ENCODE data around the gene SLC9A9. TPM values are rescaled to one million over a fixed set of nuclear protein-coding genes. Genes with fewer than 3 reads are reported as not detected.

The SLC9A9 gene
- total RNA-seq, 1 experiment from 2014 or later: 7.9 TPM

- DNase-seq (ENCODE audit: low read depth): no peak
These were observed 90.6 kb downstream of the SLC9A9 start for GRCh38 chr3:143757691-143758090.

DNA sequence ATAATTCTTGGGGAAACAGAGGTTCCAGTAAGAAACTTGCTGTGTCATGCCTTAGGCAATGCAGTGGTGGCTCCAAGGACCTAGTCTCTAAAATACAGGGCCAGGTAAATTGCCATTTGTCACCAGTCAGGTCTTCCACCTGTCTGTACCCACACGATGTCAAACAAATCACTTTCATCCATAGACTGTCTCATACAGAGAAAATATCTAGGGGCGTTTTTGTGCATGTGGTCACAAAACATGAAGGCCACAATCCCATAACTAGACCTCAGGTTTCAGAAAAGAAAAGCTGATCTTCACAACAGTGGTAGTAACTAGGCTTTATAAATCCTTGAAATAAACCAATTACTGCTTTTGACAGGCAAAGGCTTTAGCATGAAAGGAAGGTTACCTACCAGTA is 92.3 kb downstream of the SLC9A9 start:
- DNase-seq (ENCODE audit: low read depth): no peak

DNA sequence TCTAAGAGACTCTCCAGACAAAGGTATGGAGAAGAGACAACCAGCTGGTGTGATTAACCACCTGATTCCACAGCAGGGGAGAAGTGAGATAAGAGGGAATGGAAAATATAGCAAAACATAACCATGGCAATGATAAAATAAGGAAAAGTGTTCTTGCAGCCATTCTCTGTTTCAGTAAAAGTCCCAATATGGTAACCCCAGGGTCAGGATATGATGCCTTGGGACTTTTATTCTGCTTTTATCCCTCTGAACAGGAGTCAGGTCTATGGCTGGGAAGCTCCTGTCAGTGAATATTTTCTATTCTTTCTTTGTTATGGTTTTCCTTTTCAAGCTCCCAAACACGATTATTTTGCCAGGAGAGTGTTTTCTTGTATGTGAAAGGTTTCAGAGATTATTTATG is 94.2 kb downstream of the SLC9A9 start:
- DNase-seq (ENCODE audit: low read depth): no peak

GRCh38 chr3:143753456-143753855 is 94.8 kb downstream of the SLC9A9 start:
- DNase-seq (ENCODE audit: low read depth): no peak

DNA sequence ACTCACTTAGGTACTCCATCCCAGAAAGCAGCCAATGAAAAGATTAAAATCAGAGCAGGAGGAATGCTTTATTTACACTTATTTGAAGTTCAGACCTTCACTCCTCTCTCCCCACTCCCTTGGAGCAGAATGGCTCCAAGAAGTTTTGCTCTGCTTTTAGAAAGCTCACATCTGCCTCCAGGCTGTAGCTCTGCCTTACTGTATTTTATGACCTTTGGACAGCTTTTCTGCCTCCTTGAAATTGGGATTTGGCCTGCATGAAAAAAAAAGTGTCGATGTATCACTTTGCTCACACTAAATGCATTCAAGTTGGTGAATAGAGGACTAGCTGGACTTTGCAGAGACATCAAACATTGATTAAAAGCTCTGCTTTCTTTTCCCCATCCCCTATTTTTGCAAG is 95.3 kb downstream of the SLC9A9 start:
- no peak for DNase-seq (ENCODE audit: low read depth)

DNA sequence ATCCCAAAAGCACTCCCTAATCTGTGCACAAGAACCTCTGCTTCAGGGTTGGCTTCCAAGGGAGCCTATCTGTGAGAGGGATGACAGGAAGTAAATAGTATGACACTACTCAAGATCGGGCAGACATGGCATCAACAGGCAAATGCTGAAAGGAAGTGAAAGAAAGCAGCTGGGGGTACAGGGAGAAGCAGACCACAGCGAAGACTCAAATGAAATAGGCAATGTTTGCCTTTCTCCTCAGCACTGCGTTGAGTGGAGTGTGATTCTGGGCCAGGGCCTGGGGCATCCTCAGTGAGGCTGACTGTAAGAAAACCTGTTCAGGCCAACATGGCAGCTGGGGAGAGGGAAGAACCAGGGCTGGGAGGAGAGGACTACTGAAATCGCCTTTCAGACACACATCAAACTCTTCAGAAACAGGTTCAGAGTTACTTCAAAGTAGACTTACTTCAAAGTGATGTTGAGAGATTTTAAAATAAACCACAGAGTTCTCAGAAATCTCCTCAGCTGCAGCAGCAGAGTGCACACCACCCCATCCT is 96.6 kb downstream of the SLC9A9 start:
- DNase-seq (ENCODE audit: low read depth): no peak

- DNase-seq (ENCODE audit: low read depth): no peak
These were observed 97.4 kb downstream of the SLC9A9 start for GRCh38 chr3:143750841-143751240.

DNA sequence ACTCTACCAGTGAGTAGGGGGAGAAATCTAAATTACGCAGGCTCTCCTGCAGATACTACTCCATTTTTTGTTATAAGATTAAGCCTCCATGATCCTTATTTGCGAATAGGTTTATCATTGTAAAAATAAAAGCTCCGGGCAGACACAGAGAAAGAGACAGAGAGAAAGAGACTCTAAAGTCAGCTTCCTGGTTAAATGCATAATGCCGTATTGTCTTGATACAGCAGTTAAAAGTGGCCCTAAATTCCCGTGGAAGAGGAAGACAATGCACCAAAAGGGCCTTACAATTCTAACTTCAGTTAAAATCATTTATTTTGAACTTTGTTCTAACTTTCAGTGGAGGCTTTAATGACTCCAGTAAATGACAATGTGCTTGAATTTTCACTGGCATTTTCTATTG is 98.3 kb downstream of the SLC9A9 start:
- DNase-seq (ENCODE audit: low read depth): no peak

DNA sequence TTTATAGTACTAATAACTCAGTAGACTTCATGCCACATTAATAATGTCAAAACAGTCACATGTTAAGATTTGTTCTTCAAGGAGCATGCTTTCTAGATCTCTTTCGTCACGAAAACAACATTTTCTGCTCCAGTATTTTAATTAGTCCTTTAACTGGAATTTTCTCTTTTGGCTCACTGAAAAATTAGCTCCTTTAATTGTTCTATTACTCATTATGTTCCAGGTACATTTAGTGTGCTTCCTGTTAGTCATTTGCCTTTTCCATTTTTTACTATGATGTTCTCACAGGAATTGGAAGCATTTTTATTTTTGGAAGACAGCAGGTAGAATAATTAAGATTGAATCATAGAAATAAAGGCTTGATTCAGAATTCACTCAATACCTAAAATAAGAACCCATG is 111.2 kb downstream of the SLC9A9 start:
- no peak for DNase-seq (ENCODE audit: low read depth)

- peak; percentile 43 for DNase-seq (ENCODE audit: low read depth)
These were observed 111.9 kb downstream of the SLC9A9 start for GRCh38 chr3:143736205-143736997.

GRCh38 chr3:143731776-143732175 is 116.5 kb downstream of the SLC9A9 start:
- peak; percentile 79 for DNase-seq (ENCODE audit: low read depth)

DNA sequence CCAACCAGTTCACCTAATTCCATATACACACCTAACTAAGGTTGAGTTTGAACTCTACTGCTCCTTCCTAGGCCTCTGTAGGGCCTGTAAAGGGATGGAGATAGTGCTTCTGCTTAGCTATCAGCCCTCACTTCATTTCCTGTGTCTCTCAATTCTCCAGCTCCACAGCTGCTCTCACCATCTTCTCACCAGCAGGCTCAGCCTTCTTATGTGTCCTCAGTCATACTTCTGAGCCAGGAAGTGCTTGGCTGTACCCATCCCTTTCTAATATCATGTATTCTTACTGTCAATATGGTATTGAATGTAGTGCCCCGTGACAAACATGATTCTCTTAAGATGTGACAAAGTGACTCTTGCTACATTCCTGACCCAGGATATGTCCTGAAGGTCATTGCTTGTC is 116.9 kb downstream of the SLC9A9 start:
- no peak for DNase-seq (ENCODE audit: low read depth)

DNA sequence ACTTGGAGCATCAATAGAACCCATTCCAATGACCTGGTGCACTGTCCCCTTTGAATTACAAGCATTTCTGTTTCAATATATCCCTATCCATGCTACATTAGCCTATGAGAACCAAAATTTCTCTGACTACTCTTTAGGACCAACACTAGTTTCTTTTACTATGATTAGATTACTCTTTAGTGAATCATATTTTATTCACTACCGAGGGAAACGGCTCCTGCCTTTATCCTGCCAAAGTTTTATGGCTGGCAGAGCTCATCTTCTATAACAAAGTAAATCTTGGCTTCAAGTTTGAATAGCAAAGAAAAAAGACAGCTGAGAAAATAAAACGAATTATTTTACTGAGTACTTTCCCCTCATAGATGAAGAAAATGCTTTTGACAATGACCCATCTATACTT is 120.9 kb downstream of the SLC9A9 start:
- DNase-seq (ENCODE audit: low read depth): peak; percentile 84

- DNase-seq (ENCODE audit: low read depth): peak; percentile 62
These were observed 121.5 kb downstream of the SLC9A9 start for GRCh38 chr3:143726727-143727126.

- DNase-seq (ENCODE audit: low read depth): no peak
These were observed 127.9 kb downstream of the SLC9A9 start for GRCh38 chr3:143720381-143720780.

DNA sequence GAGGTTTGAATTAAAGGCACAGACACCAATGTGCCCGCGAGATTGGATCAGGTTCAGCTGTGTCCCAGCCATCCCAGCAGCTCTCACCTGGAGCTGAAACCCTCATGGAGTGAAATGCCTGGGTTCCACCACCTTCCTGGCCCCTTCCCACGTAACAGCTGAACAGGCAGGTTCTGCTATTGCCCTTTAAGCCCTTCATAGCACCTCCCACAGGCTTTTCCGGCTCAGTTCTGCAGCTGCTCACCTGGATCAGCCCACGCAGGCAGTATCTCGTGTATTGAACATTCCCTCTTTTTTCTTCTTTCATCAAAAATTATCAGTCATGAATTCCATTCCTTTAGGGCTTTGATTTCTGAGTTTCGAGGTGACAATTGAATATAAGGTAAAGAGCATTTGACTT is 129.8 kb downstream of the SLC9A9 start:
- DNase-seq (ENCODE audit: low read depth): no peak

GRCh38 chr3:143716731-143717130 is 131.5 kb downstream of the SLC9A9 start:
- DNase-seq (ENCODE audit: low read depth): peak; percentile 73

DNA sequence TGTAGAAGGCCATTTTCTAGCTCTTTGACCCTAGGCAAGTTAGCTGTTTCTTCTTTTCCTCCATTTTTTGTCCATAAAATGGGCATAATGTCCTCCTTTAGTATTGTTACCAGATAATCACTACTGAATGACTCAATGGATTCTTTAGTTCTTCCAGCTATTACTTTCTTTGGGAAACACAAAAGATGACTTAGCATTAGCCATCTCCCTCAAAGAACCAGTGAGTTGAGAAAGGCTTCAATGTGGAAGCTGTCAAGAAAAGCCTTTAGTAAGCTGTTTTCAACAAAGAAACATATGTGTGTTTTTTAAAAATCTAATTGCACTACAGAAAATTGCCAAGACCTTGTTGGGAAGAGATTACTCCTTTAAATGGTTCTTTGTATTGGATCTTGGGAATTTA is 135.7 kb downstream of the SLC9A9 start:
- no peak for DNase-seq (ENCODE audit: low read depth)

GRCh38 chr3:143707848-143708247 is 140.4 kb downstream of the SLC9A9 start:
- DNase-seq (ENCODE audit: low read depth): peak; percentile 77

- no peak for DNase-seq (ENCODE audit: low read depth)
These were observed 147.8 kb downstream of the SLC9A9 start for GRCh38 chr3:143700431-143700975.

DNA sequence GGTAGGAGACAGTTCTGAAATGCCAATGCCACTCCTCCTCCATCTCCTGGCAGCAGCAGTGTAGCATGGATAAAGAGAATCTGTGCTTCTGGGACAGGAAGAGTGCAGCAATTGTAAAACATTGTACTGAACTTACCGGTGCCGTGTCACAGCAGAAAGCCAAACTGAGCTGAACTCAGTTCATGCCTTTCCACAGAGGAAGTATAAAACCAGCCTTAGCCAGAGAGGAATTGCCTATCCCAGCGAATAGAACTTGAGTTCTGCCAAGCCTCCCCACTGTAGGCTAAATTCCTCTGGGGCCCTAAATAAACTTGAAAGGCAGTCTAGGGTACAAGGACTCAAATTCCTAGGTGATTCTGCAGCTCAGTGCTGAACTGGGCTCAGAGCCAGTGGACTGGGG is 148.8 kb downstream of the SLC9A9 start:
- DNase-seq (ENCODE audit: low read depth): no peak

DNA sequence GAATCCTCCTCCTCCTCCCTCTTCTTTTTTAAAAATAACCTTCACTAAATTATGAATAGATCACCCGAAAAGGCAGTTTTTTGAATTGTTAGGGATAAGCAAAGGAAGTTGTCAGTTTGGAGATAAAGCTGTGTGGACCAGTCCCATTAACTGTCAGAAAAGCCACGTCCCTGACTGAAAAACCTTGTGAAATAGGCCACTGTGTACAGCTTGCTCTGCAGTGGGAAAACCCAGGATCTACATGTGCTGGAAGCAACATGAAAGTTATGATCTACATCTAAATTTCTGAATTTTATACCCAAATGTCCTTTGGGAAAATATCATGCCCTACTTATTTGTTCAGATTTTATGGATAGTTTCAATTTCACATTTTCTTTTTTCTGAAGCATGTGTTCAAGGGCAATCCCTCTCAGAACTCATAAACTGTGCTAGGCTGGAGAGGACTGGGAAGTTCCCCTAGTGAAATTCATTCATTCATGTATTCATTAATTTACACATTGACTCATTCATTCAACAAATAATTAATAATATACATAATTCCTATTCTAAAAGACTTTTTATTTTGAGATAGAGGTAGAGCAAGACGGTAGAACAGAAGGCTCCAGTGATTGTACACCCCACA is 149.5 kb downstream of the SLC9A9 start:
- DNase-seq (ENCODE audit: low read depth): no peak

- DNase-seq (ENCODE audit: low read depth): peak; percentile 69
These were observed 150.3 kb downstream of the SLC9A9 start for GRCh38 chr3:143697975-143698374.

Data from LHCN-M2 (cell line).